ENCODE data around the gene HOXC9. TPM values are rescaled to one million over a fixed set of nuclear protein-coding genes. Genes with fewer than 3 reads are reported as not detected.
A peak's percentile ranks its signal among the peaks of the same experiment; 100 is the strongest.

HOXC9 gene
- total and polyA plus RNA-seq, 2 of the 8 experiments (the other 6 are each of a cell fraction or from before 2014, with no cell fraction given), result not detected

- 11% methylated on average over 7 of the region's 7 CpGs; no CpG with 5 or more reads in 1 of the 2 experiments for WGBS, 2 experiments (ENCODE audit: extremely low coverage in 1 of 2, insufficient coverage in 1 of 2, insufficient read length in 1 of 2, insufficient replicate concordance in 2 of 2, low coverage in 1 of 2, low lambda C conversion rate in 2 of 2, missing lambda C conversion rate in 1 of 2)
- H4K5ac ChIP-seq (ENCODE audit: insufficient read length, low read depth, low read length), result no peak overlapping the region
Observed at GRCh38 chr12:54030442-54030801, 30.5 kb downstream of the HOXC9 start.

More at GRCh38 chr12:54030442-54030801, 30.5 kb downstream of the HOXC9 start:
- no peak overlapping the region for H3K27ac ChIP-seq (ENCODE audit: low read depth, low read length)
- no peak overlapping the region for H4K8ac ChIP-seq (ENCODE audit: extremely low read depth, insufficient read depth, low read length)
- H3K4ac ChIP-seq (replicated peaks; ENCODE audit: insufficient read length, low read depth, low read length), result no peak overlapping the region
- no peak overlapping the region for H2AK5ac ChIP-seq (ENCODE audit: low read depth, low read length)
- H3K23ac ChIP-seq (ENCODE audit: insufficient read length), result no peak overlapping the region
- H3K4me2 ChIP-seq (ENCODE audit: insufficient read depth in 1 of 2, low read depth in 2 of 2, low read length in 2 of 2), result no peak overlapping the region; a peak in 1 of 4 replicates
- H2BK12ac ChIP-seq (ENCODE audit: low read depth, low read length), result no peak overlapping the region
- H2BK20ac ChIP-seq (ENCODE audit: low read length), result no peak overlapping the region
- H3K27me3 ChIP-seq (replicated peaks in 1 of 4; ENCODE audit: control insufficient read depth in 3 of 4, extremely low read depth in 1 of 4, insufficient read depth in 3 of 4, low read length in 3 of 4), result peaks cover 95 to 100% (median 98%) of the 10 kb centered on the region in 4 experiments
- no peak overlapping the region for H3K56ac ChIP-seq (replicated peaks; ENCODE audit: insufficient read length, low read depth, low read length)
- no peak overlapping the region for H2BK120ac ChIP-seq (replicated peaks; ENCODE audit: low read depth, low read length)
- no peaks in the 10 kb centered on the region for H3K23me2 ChIP-seq (ENCODE audit: low read depth, low read length)
- no peak overlapping the region for H2BK15ac ChIP-seq (ENCODE audit: low read length)
- peaks cover 0 to 9% (median 2%) of the 10 kb centered on the region in 4 experiments; a peak in 5 of 7 replicates for H3K4me1 ChIP-seq (replicated peaks in 1 of 4; ENCODE audit: control insufficient read depth in 3 of 4, insufficient read depth in 4 of 4, low read length in 3 of 4)
- POLR2A ChIA-PET (ENCODE audit: partially characterized antibody), result interaction anchor here (0.9 kb wide), 1 partner anchor 23 kb away, joined by 3 read pairs; no protein-coding TSS in a partner anchor
- H4K20me1 ChIP-seq (replicated peaks in 1 of 2; ENCODE audit: control insufficient read depth in 1 of 2, insufficient read depth in 2 of 2, low read length in 2 of 2), result peaks cover 13 to 16% of the 10 kb centered on the region in 2 experiments
- no peak overlapping the region for H3K9ac ChIP-seq (replicated peaks in 1 of 4; ENCODE audit: extremely low read depth in 1 of 4, low read depth in 3 of 4, low read length in 3 of 4)
- no peaks in the 10 kb centered on the region; a peak in 1 of 4 replicates for H3K9me3 ChIP-seq (ENCODE audit: insufficient read depth in 2 of 2, low read depth in 1 of 2, low read length in 1 of 2)
- no peaks in the 10 kb centered on the region for H3K79me2 ChIP-seq (ENCODE audit: control insufficient read depth in 1 of 2, insufficient read depth in 2 of 2, low read length in 2 of 2)
- no peak overlapping the region for H2BK5ac ChIP-seq (ENCODE audit: low read depth, low read length)
- no peak for DNase-seq (ENCODE audit: low read depth in 1 of 2, low spot score in 2 of 2)
- no peak overlapping the region for H4K91ac ChIP-seq (replicated peaks; ENCODE audit: insufficient read length, low read length)
- H2AFZ ChIP-seq (ENCODE audit: low read length), result no peak overlapping the region
- H3K36me3 ChIP-seq (ENCODE audit: control insufficient read depth in 2 of 4, insufficient read depth in 4 of 4, low read length in 3 of 4), result peaks cover 0 to 8% (median 0%) of the 10 kb centered on the region in 4 experiments; a peak in 1 of 8 replicates
- H3K79me1 ChIP-seq (ENCODE audit: low read depth, low read length), result no peaks in the 10 kb centered on the region
- H3K4me3 ChIP-seq (ENCODE audit: extremely low read depth in 1 of 4, insufficient read depth in 2 of 4, low read depth in 3 of 4, low read length in 4 of 4), result no peak overlapping the region
- FAIRE-seq, result no peak
- H3K14ac ChIP-seq (ENCODE audit: insufficient read length), result no peak overlapping the region
- TF ChIP-seq CBX8 (IDR thresholded peaks at IDR 0.05; ENCODE audit: borderline replicate concordance, low read depth, low read length), result peak; percentile 10; the same call in 1 of the 2 replicates
- TF ChIP-seq RBBP5 (IDR thresholded peaks at IDR 0.05; ENCODE audit: borderline replicate concordance, low read depth, low read length), result no peak
- TF ChIP-seq EZH2 (IDR thresholded peaks at IDR 0.05; ENCODE audit: low read depth, low read length, severe bottlenecking), result peak; percentile 9
- TF ChIP-seq TBP (IDR thresholded peaks at IDR 0.05; ENCODE audit: low read depth, low read length), result no peak
- no peak for TF ChIP-seq PHF8 (conservative IDR thresholded peaks at IDR 0.05; ENCODE audit: low read depth, low read length)
- CTCF ChIA-PET (ENCODE audit: partially characterized antibody), result interaction anchor here (0.6 to 20.0 kb wide), 18 partner anchors 9 to 553 kb away, joined by 3 to 339 read pairs (median 16); partner anchors contain the start of genes HOXC10, HOXC12, HOXC4 and HOXC8
- no peak overlapping the region for H3K18ac ChIP-seq (ENCODE audit: extremely low read depth, low read length)
